ENCODE measurements around the gene TERT.
"Not testable (repeated sequence)": the region's sequence is repeated elsewhere in the genome, so short reads cannot be mapped to it uniquely, and the experiment has no call there.

Gene TERT

GRCh38 chr5:1294835-1295649 lies at the start of gene TERT:
TSS of gene TERT (minus strand) at chr5:1295068. CDS start at chr5:1294989, 79 bp downstream.
- peak; percentile 47 for DNase-seq

GRCh38 chr5:1343931-1344901 lies 49.3 kb upstream of the TERT start:
- DNase-seq = peak; percentile 41

GRCh38 chr5:1343315-1343751 lies 48.5 kb upstream of the TERT start:
- DNase-seq = no peak

- not testable (repeated sequence) for DNase-seq
Observed at GRCh38 chr5:1342711-1343110, 47.8 kb upstream of the TERT start.

- DNase-seq = no peak
Observed at GRCh38 chr5:1342268-1342667, 47.4 kb upstream of the TERT start.

- DNase-seq = no peak
Observed at GRCh38 chr5:1341863-1342262, 47.0 kb upstream of the TERT start.

- DNase-seq = not testable (repeated sequence)
Observed at GRCh38 chr5:1339818-1340210, 44.9 kb upstream of the TERT start.

GRCh38 chr5:1339139-1339817 lies 44.4 kb upstream of the TERT start:
- not testable (repeated sequence) for DNase-seq

- no peak for DNase-seq
Observed at GRCh38 chr5:1338506-1339070, 43.7 kb upstream of the TERT start.

GRCh38 chr5:1338196-1338490 lies 43.3 kb upstream of the TERT start:
- DNase-seq = no peak

- no peak for DNase-seq
Observed at GRCh38 chr5:1337489-1338195, 42.8 kb upstream of the TERT start.

GRCh38 chr5:1336749-1337488 lies 42.1 kb upstream of the TERT start:
- DNase-seq = no peak

- no peak for DNase-seq
Observed at GRCh38 chr5:1336106-1336561, 41.3 kb upstream of the TERT start.

GRCh38 chr5:1335540-1336095 lies 40.8 kb upstream of the TERT start:
- DNase-seq = peak; percentile 54

- DNase-seq = no peak
Observed at GRCh38 chr5:1334831-1335539, 40.1 kb upstream of the TERT start.

- DNase-seq = no peak
Observed at GRCh38 chr5:1333986-1334385, 39.1 kb upstream of the TERT start.

- peak; percentile 25 for DNase-seq
Observed at GRCh38 chr5:1333286-1333685, 38.4 kb upstream of the TERT start.

GRCh38 chr5:1332461-1333001 lies 37.7 kb upstream of the TERT start:
- peak; percentile 93 for DNase-seq

- DNase-seq = no peak
Observed at GRCh38 chr5:1331861-1332405, 37.1 kb upstream of the TERT start.

Data from hematopoietic multipotent progenitor cell treated with erythropoietin and hydrocortisone succinate and interleukin-3 and kit ligand, for 6 days (in vitro differentiated cells).